Measurements from ENCODE around the gene PTGFRN.

PTGFRN gene

DNA sequence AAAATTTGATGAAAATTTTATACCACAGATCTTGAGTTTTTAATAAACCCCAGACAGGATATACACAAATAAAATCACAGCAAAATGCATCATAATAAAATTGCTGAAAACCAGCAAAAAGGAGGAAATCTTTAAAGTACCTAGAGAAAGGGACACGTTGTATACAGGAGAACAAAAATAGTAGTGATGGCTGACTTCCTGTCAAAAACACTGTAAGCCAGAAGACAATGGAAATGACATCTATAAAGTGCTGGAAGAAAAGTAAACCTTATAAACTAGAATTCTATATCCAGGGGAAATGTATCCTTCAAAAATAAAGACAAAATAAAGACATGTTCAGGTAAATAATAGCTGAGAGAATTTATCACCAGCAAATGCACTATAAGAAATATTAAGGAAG is 14.6 kb upstream of the PTGFRN start:
- TF ChIP-seq POU6F1 (CRISPR knock-in tag; IDR thresholded peaks at IDR 0.05; ENCODE audit: borderline replicate concordance, low read depth) = no peak
- TF ChIP-seq ESRRG (CRISPR knock-in tag; IDR thresholded peaks at IDR 0.05) = no peak
- TF ChIP-seq, protein P1, sequence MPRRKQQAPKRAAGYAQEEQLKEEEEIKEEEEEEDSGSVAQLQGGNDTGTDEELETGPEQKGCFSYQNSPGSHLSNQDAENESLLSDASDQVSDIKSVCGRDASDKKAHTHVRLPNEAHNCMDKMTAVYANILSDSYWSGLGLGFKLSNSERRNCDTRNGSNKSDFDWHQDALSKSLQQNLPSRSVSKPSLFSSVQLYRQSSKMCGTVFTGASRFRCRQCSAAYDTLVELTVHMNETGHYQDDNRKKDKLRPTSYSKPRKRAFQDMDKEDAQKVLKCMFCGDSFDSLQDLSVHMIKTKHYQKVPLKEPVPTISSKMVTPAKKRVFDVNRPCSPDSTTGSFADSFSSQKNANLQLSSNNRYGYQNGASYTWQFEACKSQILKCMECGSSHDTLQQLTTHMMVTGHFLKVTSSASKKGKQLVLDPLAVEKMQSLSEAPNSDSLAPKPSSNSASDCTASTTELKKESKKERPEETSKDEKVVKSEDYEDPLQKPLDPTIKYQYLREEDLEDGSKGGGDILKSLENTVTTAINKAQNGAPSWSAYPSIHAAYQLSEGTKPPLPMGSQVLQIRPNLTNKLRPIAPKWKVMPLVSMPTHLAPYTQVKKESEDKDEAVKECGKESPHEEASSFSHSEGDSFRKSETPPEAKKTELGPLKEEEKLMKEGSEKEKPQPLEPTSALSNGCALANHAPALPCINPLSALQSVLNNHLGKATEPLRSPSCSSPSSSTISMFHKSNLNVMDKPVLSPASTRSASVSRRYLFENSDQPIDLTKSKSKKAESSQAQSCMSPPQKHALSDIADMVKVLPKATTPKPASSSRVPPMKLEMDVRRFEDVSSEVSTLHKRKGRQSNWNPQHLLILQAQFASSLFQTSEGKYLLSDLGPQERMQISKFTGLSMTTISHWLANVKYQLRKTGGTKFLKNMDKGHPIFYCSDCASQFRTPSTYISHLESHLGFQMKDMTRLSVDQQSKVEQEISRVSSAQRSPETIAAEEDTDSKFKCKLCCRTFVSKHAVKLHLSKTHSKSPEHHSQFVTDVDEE (CRISPR knock-in tag; IDR thresholded peaks at IDR 0.05) = no peak

DNA sequence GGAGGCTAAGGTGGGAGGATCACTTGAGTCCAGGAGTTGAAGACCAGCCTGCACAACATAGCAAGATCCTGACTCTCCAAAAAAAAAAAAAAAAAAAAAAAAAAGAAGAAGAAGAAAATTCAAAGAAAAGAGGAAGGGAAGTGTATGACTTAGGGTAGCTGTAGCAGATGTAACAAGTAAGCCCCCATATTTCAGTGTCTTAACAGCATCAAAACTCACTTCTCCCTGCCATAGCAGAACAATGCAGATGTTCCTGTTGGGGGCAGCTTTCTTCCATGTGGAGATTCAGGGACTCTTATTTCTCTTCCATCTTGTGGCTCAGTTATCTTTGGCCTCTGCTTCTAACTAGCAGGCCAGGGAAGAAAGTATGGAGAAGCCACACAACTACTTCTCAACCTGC is 10.2 kb upstream of the PTGFRN start:
- TF ChIP-seq PATZ1 (CRISPR knock-in tag; IDR thresholded peaks at IDR 0.05; ENCODE audit: borderline replicate concordance) (no peak), CREB5 (CRISPR knock-in tag; IDR thresholded peaks at IDR 0.05; ENCODE audit: low read depth) (no peak)
- TF ChIP-seq, protein P1 (CRISPR knock-in tag; IDR thresholded peaks at IDR 0.05) = no peak
- no peak for ATAC-seq

More for the DNA sequence above, 14.6 kb upstream of the PTGFRN start:
- ATAC-seq = no peak

DNA sequence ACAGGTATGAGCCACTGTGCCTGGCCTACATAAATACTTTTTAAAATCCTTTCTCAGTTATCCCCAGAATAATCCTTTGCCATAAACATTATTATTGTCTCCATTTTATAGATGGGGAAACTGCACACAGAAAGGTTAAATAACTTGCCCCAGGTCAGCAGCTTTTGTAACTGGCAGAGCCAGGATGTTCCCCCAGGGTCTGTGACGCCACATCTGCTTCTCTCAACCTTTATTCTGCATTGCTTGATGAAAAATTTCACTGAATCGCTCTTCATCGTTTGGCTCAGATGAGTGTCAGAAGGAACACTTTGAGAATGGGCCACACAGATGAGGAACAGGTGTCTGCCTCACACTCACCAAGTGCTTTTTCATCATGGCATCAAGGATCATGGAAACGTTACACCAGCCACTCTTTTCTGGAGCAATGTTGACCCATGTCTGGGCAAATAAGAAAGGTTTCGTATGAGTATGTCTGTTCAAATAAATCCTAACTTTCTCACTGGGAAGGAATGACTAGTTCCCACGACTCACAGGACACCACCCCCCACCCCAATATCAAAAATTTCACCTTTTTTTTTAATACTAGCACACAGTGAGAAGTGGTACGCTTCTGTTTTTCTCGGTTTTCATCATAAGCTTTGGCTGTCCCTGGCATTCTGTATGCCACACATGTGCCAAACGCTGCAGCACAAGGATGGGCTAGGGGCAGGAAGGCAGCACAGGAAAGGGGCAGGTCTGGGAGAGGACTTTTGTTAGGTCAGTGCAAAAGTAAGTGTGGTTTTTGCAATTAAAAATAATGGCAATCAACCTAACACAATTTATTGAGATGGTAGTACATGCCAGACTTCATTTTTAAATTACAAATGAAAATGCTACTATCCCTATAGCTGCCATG is 9.0 kb upstream of the PTGFRN start:
- TF ChIP-seq OSR1 (CRISPR knock-in tag; IDR thresholded peaks at IDR 0.05) = no peak
- TF ChIP-seq ISL1 (CRISPR knock-in tag; IDR thresholded peaks at IDR 0.05) = no peak
- no peak for TF ChIP-seq ZC3H10 (CRISPR knock-in tag; IDR thresholded peaks at IDR 0.05)
- no peak for TF ChIP-seq RARB (CRISPR knock-in tag; IDR thresholded peaks at IDR 0.05)
- TF ChIP-seq GLIS3 (CRISPR knock-in tag; IDR thresholded peaks at IDR 0.05) = no peak
- no peak for TF ChIP-seq ZFP3 (CRISPR knock-in tag; IDR thresholded peaks at IDR 0.05)
- TF ChIP-seq PATZ1 (CRISPR knock-in tag; IDR thresholded peaks at IDR 0.05; ENCODE audit: borderline replicate concordance) = no peak
- TF ChIP-seq ZNF8 (CRISPR knock-in tag; IDR thresholded peaks at IDR 0.05) = no peak
- TF ChIP-seq TOX (CRISPR knock-in tag; IDR thresholded peaks at IDR 0.05; ENCODE audit: borderline replicate concordance) = no peak
- no peak for TF ChIP-seq PPARA (CRISPR knock-in tag; IDR thresholded peaks at IDR 0.05; ENCODE audit: borderline replicate concordance)
- TF ChIP-seq ZNF70 (CRISPR knock-in tag; IDR thresholded peaks at IDR 0.05) = no peak
- TF ChIP-seq, protein P1 (CRISPR knock-in tag; IDR thresholded peaks at IDR 0.05) = no peak
- no peak for TF ChIP-seq POU6F1 (CRISPR knock-in tag; IDR thresholded peaks at IDR 0.05; ENCODE audit: borderline replicate concordance, low read depth)
- no peak for TF ChIP-seq SNAI2 (CRISPR knock-in tag; IDR thresholded peaks at IDR 0.05)

More for the DNA sequence above, 9.0 kb upstream of the PTGFRN start:
- no peak for ATAC-seq
